ENCODE data around the gene LRRC10B.
"Not testable (repeated sequence)": the region's sequence is repeated elsewhere in the genome, so short reads cannot be mapped to it uniquely, and the experiment has no call there.

The LRRC10B gene

DNA sequence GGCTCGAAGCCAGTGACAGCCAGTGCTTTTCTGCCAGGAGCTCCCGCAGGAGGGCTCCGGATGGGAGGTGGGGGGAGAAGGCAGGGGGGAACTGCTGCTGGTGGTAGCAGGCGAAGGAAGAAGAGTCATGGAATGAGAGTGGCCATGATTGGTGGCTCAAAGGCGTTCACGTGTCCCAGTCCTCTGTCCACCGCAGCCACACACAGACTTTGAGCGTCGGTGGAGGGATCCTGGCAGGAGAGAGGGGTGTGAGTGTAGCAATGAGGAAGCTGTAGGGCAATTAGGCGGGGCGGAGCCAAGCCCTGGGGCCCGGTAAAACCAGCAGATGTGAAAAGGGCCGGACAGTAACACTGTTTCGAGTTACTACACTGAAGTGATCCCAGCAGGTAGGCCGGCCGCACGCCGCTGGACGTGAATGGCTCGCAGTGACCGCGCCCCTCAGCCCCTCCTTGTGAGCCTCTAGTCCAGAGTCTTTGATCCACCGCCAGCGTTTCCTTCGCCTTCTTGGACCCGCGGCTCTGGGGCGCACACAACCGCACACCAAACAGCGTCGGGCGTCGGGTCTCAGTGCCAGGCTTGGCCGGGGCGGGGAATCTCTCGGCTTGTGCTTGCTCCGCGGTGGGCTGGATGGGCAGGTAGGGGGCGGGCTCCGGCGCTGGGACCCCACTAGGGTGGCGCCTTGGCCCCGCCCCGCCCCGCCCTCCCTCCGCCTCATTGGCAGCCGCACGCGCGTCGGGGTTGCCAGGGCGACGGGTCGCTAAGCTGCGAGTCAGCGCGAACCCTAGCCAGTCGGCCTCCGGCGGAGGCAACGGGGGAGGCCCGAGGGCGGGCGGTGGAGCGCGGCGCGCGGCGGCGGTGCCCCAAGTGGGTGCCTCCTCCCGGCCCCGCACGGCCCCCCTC, at the start of gene LRRC10B:
LRRC10B (plus strand) TSS at position 788 of the 900 bp plus-strand sequence. CDS start 250 bp downstream, outside the sequence.
- DNase-seq, result peak; percentile 73

- DNase-seq, result peak; percentile 51
Measured at GRCh38 chr11:61460474-61460881, 48.1 kb upstream of the LRRC10B start.

DNA sequence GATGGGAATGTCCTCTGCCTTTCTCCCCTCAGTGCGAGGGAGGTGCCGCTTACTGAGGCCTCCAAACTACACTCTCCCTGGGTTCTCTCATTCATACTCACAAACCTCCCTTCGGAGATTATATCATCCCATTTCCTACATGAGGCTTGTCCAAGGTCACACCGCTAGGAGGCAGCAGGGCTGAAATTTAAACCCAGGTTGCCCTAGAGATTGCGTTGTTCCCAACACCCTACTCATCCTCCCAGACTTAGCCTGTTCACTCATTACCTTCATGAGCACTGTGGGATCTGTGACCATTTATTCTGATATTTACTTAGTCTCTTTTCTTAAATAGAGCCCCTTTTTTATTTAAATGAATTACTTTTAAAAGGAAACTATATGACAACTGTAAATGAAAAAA, 47.6 kb upstream of the LRRC10B start:
- DNase-seq, result peak; percentile 9

- not testable (repeated sequence) for DNase-seq
Measured at GRCh38 chr11:61467602-61468001, 40.9 kb upstream of the LRRC10B start.

DNA sequence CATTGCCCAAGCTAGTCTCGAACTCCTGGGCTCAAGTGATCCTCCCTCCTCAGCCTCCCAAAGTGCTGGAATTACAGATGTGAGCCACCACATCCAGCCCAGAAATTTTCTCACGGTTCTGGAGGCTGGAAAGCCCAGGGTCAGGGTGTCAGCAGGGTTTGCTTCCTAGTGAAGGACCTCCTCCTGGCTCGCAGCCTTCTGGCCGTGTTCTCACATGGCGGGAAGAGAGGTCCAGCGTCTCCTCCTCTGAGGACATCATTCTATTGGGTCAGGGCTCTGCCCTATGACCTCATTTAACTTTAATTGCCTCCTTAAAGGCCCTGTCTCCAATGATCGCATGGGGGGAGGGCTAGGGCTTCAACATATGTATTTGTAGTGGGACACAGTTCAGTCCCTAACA, 40.5 kb upstream of the LRRC10B start:
- DNase-seq, result no peak

DNA sequence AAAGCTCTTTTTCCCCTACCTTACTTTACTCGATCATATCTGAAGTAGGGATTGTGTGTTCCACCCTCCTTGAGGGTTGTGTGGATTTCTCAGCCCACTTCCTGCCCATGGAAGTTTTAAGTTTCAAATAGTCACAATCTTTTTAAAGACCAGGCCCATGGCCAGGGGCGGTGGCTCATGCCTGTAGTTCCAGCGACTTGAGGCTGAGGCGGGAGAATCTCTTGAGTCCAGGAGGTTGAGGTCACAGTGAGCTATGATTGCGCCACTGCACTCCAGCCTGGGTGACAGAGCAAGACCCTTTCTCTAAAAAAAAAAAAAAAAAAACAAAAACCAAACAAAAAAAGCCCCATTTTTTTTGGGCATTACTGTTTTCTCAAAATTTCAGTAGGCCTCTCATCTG, 36.3 kb upstream of the LRRC10B start:
- no peak for DNase-seq

DNA sequence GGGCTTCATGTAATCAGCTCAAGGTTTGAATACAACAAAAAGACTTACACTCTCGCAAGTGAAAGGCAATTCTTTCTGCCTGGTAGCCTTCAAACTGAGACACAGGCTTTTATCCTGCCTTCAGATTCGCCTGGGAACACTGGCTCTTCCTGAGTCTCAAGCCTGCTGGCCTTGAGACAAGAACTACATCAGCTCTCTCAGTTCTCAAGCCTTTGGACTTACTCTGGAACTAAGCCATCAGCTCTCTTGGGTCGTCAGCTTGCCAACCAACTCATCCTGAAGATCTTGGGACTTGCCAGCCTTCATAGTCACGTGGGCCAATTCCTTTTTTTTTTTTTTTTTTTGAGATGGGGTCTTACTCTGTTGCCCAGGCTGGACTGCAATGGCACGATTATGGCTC, 35.7 kb upstream of the LRRC10B start:
- no peak for DNase-seq

DNA sequence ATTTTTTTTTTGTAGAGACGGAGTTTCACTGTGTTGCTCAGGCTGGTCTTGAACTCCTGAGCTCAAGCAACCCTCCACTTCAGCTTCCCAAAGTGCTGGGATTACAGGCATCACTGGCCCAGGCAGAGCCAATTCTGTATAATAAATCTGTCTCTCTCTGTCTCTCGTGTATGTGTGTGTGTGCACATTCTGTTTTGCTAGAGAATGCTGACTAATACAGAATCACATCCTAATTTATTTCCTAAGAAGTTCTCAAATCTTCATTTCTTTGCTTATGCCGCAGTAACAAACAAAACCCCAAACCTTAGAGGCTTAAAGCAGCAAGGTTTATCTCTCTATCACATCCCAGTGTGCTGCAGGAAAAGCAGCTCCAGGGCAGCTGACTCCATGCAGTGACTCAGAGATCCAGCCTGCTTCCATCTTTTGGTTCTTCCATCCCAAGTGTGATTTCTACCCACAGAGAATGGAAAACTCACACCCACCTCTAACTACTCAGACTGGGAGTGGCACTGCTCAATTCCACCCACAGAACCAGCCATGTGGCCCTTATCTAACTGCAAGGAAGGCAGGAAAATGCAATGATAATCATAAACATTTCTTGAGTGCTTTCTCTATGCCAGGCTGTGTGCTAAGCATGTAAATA, 35.1 kb upstream of the LRRC10B start:
- DNase-seq, result no peak

DNA sequence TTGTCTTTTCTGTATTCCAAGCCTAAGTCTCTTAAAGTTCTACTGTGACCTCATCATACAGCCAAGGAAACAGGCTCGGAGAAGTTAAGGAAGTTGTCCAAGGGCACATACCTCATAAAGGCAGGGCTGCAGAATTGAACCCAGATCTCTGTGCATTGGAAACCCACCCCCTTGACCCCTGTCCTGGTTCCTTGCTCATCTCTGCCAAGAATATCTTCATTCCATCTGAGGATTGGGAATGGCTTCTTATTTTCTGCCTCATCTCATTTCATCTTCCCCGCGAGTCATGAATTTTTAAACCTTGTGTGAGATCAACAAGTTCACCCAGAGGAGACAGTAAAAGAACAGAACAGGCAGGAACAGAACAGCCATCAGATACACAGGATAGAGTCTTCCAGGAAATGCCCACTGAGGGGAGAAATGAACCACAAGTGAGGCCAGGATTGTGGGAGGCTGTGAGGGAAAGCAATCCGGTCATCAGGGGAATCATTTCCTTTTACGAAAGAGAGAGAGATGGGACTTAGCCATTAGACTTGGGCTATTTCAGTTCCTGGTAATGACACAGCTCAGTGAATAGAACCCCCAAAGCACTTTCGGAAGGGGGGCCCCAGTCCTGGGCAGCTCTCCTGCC, 34.4 kb upstream of the LRRC10B start:
- no peak for DNase-seq

DNA sequence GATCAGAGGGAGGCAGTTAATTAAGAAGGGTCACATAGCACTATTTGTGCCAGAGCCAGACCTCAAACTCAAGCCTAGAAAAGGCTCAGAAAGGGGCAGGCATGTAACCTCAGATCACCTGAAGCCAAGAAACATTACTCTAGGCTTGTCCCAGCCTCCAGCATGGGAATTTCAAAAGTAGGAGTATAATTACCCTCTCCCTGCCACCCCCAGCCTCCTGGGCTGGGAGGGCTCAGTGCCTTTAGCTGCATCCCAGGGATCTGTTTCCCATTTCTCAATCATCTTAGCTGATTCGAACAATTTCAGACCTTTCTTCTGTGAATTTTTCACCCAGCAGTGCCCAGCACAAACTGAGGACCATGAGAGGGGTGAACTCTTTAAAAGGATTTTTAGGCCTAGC, 33.1 kb upstream of the LRRC10B start:
- no peak for DNase-seq

DNA sequence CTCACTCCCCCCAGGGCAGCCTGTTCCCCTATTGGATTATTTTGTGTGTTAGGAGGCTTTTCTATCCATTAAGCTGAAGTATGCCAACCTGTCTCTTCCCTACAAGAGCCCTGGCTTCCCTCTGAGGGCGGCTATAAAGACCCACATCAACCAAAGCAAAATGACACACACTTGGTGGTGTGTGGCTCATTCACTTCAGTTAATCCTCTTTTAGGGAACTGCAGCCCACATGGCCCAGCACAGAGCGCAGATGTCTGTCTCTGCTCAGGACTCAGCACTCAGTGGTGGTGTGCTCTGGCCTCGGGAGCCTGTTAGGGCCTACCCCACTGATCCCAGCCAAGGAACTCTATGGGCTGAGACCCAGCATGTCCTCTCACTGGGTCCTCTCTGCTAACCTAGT, 32.2 kb upstream of the LRRC10B start:
- no peak for DNase-seq

DNA sequence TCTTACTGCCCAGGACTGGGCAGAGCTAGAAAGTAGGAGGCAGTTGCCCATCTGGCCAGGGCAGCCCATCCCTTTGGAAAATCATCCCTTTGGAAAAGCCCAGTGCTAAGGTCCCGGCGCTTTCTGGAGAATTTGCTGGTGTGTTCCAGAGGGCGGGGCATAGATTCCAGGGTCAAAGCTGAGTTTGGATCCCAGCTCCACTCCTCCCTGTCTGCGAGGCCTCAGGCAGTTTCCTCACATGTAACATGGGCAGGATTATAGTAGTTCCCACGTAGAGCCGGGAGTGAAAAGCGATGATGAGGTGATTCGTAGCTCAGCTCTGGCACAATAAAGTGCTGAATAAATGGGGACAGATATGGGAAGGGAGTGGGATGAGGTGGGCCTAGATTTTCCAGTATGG, 31.4 kb upstream of the LRRC10B start:
- DNase-seq, result no peak

GRCh38 chr11:61477727-61478148, 30.8 kb upstream of the LRRC10B start:
- peak; percentile 26 for DNase-seq

- not testable (repeated sequence) for DNase-seq
Measured at GRCh38 chr11:61479360-61480058, 29.0 kb upstream of the LRRC10B start.

DNA sequence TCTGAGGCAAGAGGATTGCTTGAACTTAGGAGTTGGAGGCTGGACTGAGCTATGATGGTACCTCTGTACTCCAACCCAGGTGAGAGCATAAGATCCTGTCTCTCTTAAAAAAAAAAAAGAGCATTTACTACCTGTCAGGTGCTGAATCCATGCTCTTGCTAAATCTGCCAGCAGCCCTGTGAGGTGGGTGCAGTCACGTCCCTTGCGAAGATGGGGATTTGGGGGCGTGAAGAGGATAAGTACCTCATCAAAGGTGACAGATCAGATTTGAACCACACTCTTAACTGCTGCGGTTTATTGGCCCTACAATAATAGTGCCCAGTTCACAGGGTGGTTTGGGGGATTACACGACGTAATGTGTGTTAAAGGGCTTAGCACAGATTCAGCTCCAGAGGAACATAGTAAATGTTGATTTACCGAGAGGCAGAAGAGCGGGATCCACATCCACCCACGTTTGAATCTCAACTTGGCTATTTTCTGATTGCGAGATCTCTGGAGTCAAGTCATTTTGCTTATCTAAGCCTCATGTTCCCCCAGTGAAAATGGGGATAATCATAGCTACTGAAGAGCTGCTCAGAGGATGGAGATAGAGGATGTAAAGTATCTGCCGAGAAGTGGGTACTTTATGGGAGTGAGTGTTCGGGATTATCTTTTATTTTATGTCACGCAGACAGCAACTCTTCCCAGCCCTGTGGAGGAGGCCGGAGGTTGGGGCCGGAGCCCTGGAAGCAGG, 28.1 kb upstream of the LRRC10B start:
- DNase-seq, result no peak

DNA sequence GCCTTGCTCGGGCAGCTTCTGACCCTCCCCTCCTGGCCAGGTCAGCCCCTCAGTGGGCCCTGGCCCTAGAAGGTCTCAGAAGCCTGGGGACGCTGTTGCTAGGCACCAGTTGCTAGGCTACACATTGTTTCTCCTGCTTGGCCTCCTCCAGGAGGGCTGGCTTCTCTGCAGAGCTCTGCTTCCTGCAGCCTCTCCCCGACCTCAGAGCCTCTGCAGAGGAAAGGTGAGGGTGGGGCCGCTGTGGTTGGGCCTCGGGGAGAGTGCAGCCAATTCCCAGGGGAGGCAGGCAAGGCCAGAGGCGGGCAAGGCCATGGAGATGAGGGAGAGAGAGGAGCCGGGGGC, 27.6 kb upstream of the LRRC10B start:
- DNase-seq, result peak; percentile 67

- no peak for DNase-seq
Measured at GRCh38 chr11:61481806-61482205, 26.7 kb upstream of the LRRC10B start.

GRCh38 chr11:61482513-61482912, 26.0 kb upstream of the LRRC10B start:
- no peak for DNase-seq

GRCh38 chr11:61484541-61484940, 24.0 kb upstream of the LRRC10B start:
- no peak for DNase-seq

DNA sequence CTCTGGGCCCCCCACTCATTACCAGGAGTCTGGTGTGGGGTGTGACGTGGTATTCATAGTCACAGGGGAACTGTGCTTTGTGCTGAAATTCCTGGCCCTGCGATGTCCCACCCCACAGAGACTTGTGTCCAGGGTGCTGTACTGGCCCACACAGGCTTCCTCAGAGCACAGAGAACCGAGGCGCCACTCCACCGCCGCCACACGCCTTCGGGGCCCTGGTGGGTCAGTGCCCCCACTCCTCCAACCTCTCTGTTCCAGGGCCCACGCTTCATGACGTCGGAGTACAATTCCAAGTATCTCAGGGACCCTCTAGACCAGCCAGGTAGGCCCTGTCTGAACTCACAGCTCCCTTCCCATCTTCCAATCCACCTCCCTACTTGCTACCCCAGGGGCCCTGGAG, 23.5 kb upstream of the LRRC10B start:
- no peak for DNase-seq

- no peak for DNase-seq
Measured at GRCh38 chr11:61486011-61486620, 22.4 kb upstream of the LRRC10B start.

DNA sequence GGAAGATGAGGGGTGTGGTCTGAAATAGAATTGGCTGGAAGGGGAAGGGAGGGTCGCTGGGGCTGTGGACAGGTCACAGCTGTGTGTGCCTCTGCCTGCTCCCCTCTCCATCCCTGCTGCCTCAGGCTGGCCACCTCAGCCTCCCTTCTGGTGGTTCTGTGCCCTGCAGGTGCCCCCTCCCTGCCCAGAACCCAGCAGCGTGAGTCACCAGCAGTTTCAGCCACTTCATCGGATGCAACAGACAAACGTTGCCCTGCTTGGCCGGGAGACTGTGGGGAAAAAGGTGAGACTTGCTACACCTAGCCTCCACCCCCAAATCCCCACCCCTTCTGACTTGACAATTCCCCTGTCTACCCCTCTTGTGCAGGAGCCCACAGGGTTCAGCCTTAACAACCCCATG, 21.8 kb upstream of the LRRC10B start:
- no peak for DNase-seq
